Measurements from ENCODE around the gene TAC3.

DNA sequence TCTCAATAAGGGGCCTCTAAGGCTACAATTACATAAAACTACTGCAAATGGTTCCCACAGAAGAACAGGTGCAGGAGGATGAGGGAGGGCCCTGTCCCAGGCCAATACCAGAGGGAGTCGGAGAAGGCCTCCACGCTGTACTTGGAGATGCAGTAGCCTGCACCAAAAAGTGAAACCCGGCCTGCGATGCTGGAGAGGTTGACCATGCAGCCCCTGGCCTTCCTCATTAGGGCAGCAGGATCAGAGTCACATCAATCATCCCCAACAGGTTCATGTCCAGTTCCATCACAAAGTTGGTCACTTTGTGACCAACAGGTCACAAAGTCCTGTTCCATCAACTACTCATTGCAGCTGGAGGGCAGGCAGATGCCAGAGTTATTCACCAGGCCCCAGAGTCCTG is 32.9 kb downstream of the TAC3 start:
- TF ChIP-seq POLR2A (IDR thresholded peaks at IDR 0.05; ENCODE audit: extremely low read depth, insufficient read length): no peak
- TF ChIP-seq, protein P1, sequence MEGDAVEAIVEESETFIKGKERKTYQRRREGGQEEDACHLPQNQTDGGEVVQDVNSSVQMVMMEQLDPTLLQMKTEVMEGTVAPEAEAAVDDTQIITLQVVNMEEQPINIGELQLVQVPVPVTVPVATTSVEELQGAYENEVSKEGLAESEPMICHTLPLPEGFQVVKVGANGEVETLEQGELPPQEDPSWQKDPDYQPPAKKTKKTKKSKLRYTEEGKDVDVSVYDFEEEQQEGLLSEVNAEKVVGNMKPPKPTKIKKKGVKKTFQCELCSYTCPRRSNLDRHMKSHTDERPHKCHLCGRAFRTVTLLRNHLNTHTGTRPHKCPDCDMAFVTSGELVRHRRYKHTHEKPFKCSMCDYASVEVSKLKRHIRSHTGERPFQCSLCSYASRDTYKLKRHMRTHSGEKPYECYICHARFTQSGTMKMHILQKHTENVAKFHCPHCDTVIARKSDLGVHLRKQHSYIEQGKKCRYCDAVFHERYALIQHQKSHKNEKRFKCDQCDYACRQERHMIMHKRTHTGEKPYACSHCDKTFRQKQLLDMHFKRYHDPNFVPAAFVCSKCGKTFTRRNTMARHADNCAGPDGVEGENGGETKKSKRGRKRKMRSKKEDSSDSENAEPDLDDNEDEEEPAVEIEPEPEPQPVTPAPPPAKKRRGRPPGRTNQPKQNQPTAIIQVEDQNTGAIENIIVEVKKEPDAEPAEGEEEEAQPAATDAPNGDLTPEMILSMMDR (IDR thresholded peaks at IDR 0.05; ENCODE audit: low read depth, low read length): no peak
- TF ChIP-seq, protein P2, sequence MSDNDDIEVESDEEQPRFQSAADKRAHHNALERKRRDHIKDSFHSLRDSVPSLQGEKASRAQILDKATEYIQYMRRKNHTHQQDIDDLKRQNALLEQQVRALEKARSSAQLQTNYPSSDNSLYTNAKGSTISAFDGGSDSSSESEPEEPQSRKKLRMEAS (IDR thresholded peaks at IDR 0.05; ENCODE audit: low read depth, low read length): no peak
- TF ChIP-seq MYC (IDR thresholded peaks at IDR 0.05; ENCODE audit: low read depth, low read length): no peak

Measured in NB4 (cell line).